GM13977 (cell line): ENCODE measurements around the gene TSFM.
"Not testable (repeated sequence)": the region's sequence is repeated elsewhere in the genome, so short reads cannot be mapped to it uniquely, and the experiment has no call there.

ENCODE experiments used
- DNase-seq: peaks from one replicate; pipeline ENCODE4 v3.0.0; 2012; ENCODE audit warnings: low spot score
- in situ Hi-C: fragments of 300-500 bp; cut with MboI; formaldehyde crosslinking; loops from one replicate; pipeline ENCODE4 v1.12.0; 2022; ENCODE audit warnings: low sequenced_read_pairs, low pct_unique_long_range_greater_than_20kb, mixed read lengths, inconsistent platforms; ENCODE audit not compliant: unreplicated experiment
- TF ChIP-seq, protein P1 (sequence below): IDR thresholded peaks from 2 replicates; pipeline ENCODE4 v1.5.1; 2012; ENCODE audit warnings: mild to moderate bottlenecking, control low read depth; ENCODE audit not compliant: insufficient read depth; ENCODE audit errors: extremely low read depth, missing control alignments

The TSFM gene

DNA sequence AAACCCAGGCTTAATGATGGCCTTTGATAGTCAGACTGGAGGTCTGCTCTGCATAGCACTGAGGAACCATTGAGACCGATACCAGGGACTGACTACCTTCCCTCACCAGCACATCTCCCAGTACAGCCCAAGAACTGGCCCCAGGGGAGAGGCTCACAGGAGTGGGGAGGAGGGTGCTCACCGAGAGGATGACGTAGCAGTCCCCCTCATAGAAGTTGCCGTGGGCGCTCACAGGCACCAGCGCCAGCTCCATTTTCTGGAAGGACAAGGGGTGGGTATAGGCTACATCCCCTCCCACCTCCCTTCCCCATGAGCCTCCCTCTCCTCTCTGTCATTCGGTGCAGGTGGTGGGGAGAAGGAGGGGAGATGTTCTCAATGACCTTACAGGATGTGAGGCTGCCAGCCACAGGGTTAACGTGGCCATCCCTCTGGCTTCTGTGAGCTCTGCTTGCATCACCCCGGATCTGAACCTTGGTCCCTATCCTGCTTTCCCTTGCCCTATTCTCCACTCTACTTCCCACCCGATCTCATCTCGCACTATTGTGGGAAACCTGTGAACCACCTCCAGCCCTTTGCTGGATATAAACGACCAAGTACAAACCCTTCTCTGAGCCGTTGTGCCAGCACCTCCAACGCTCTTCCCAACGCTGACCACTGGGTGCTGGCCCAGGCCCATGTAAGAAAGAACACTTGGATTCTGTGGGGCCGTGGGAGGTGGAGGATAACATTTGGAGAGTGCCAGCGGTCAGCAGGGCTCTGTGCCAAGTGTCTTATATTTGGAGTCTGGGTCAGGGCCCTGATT, 31.6 kb downstream of the TSFM start:
- TF ChIP-seq, protein P1, sequence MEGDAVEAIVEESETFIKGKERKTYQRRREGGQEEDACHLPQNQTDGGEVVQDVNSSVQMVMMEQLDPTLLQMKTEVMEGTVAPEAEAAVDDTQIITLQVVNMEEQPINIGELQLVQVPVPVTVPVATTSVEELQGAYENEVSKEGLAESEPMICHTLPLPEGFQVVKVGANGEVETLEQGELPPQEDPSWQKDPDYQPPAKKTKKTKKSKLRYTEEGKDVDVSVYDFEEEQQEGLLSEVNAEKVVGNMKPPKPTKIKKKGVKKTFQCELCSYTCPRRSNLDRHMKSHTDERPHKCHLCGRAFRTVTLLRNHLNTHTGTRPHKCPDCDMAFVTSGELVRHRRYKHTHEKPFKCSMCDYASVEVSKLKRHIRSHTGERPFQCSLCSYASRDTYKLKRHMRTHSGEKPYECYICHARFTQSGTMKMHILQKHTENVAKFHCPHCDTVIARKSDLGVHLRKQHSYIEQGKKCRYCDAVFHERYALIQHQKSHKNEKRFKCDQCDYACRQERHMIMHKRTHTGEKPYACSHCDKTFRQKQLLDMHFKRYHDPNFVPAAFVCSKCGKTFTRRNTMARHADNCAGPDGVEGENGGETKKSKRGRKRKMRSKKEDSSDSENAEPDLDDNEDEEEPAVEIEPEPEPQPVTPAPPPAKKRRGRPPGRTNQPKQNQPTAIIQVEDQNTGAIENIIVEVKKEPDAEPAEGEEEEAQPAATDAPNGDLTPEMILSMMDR: no peak
- in situ Hi-C loops: no loop called here
- DNase-seq: no peak

DNA sequence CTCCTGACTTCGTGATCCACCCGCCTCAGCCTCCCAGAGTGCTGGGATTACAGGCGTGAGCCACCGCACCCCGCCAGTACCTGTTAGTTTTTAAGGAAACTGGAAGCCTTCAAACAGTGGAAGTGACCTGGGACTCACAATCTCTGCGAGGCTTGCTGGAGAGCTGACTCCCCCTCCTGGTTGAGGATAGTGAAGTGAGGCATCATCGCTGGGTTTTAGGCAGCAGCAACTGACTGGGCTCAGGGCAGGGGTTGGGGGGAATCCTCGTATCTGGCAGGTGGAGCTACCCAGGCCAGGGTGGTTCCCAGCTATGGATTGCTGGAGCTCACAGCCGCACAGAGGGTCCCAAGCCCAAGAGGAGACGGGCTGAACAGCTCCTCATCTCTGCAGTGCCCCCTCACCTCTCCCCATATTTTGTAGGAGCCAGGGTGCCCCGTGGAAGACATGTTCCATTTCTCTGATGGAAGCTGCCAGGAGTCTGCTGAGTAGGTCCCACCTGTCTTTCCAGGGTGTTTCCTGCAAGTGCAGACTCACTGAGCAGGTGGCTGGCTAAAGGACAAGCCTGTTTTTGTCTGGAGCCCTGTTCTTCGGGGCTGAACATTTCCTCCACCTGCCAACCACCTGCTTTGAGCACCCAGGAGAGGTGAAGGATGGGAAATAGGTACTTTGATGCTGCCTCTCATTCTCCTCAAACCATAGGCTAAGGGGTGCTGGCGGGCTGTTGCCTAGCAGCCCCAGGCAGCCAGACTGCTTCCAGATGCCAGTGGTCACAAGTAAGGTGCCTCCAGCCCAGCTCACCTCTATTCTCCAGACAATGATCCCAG, 32.8 kb downstream of the TSFM start:
- in situ Hi-C loops: no loop called here

DNA sequence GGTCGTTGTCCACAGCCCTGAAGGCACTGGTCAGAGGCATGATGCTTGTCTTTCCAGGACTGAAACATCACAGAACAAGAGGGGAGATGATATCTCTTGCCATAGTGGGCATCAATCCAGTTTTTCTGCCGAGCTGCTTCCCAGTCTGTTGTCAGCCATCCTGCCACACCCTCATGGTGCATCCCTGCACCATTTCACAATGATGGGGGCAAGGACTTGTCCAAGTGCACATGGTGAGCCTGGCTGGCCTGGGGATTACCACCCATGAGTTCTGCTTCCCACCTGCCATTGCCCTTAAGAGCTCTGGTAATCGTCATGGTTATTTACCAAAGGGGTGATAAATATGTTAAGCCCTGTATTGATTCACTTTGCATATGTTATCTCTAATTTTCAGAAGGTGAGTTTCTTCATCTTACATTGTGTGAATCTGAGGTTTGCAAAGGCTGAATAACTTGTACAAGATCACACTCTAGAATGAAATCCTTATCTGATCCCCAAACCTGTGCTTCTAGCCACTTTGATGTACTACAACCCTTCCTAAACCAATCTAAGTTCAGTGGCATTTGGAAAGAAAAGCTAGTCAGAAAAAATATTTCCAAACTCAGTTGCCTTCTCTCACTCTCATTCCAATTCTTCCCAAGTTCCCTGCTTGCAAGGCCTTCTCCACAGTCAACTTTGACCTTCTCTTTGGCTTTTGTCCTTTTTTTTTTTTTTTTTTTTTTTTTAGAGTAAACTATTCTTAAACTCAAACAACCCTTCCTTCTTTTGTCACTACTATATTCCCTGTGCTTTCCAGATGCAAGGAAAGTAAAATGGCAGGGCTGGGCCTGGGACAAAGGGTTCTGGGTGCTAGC, 33.6 kb downstream of the TSFM start:
- DNase-seq: no peak
- TF ChIP-seq, protein P1: no peak
- in situ Hi-C loops: no loop called here

More for the DNA sequence above, 32.8 kb downstream of the TSFM start:
- TF ChIP-seq, protein P1: no peak
- DNase-seq: no peak

DNA sequence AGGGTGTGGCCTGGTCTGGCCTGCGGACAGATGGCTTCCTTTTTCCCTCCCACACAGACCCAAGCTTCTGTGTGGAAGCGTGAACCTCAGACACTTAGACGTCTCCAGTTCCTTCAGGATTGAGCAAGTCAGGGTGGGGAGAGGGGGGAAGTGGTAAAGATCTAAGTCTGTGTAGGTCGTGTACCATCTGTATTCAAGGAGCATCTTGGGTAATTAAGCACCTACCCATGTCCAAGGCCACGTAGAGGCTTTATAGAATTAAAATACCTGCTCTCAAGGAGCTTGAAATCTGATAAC, 34.2 kb downstream of the TSFM start:
- DNase-seq: no peak
- TF ChIP-seq, protein P1: no peak
- in situ Hi-C loops: no loop called here

DNA sequence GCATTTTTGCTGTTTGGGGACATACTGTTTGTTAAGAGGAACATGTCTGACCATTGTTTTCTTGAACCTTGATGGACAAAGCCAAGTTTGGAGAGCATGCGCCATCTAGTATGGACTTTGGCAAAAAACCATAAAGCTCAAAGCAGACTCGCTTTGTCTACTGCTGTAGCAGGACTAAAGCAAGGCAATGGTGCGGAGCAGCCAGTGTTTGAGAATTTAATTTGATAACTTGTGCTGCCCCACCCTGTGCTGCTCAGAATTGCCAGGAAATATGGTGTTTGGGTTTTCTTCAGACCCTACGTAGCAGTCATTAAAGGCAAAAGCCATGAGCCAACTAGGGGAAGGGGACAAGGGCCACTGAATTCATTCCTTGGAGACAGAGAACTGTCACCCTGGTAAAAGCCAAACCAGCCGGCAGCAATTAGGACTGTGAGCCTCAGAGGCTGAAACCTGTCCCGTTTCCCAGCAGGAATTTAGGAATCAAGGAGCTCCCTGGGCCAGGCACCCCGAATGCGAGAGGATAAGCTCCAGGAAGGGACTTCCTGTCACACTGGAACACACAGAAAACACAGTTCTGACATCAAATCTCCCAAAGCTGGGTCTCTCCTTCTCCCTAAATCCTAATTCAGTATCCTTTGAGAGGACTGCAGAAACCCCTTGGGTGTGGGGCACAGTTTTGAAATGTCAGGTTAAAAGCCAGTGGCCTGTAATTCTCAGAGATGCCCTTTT, 34.8 kb downstream of the TSFM start:
- in situ Hi-C loops: no loop called here
- TF ChIP-seq, protein P1: no peak
- DNase-seq: no peak

DNA sequence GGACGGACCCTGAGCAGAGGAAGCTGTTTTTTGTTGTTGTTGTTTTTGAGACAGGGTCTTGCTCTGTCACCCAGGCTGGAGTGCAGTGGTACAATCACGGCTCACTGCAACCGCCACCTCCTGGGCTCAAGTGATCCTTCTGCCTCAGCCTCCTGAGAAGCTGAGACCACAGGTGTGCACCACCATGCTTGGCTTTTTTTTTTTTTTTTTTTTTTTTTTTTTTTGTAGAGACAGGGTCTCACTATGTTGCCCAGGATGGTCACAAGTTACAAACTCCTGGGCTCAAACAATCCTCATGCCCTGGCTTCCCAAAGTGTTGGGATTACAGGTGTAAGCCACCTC, 35.4 kb downstream of the TSFM start:
- in situ Hi-C loops, DNase-seq: not testable (repeated sequence)

DNA sequence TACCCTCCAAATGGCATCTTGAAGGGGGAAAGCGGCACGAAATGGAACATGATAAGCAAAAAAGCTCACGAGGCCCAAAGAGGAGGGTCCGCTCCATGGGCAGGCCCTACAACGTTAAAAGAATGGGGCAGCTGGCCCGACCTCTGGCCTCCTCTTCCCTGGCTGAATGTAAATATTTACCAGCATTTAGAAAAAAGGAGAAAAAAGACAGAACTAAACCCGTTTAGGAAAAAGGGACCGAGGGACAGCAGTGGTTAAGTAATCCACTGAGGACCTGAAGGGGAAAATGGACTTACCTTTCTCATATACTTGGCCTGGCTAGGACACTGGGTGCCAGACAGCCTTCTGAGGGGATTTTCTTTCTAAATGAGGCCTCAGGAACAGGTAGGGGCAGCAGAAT, 37.5 kb downstream of the TSFM start:
- DNase-seq, in situ Hi-C loops: not testable (repeated sequence)

DNA sequence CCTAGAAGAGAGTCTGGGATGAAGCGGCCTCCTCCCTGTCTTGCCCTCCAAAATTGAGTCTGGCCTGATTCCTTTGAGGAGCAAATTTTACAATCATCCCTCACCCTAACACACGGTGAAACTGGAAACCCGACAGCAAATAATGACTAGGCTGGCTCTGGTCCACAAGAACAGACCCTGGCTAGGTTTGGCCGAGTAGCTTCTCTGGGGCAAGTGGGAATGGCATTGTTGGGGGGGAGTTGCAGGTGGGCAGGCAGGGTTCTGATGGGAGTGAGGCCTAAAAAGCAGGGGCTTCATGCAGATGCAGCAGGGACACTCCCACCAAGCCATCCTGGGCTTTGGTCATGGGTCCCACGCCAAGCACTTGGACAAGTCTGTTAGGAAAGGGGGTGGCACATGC, 38.4 kb downstream of the TSFM start:
- in situ Hi-C loops, DNase-seq: not testable (repeated sequence)
